Stimulated activated CD8-positive, alpha-beta memory T cell treated with anti-CD3 and anti-CD28 coated beads, Interleukin-7, amount 100 ng/mL, for 24 hours (primary cell): Measurements from ENCODE around the gene KLLN.
"Not testable (repeated sequence)": the region's sequence is repeated elsewhere in the genome, so short reads cannot be mapped to it uniquely, and the experiment has no call there.

Experiments used
- DNase-seq: peaks from one replicate; pipeline ENCODE4 v3.0.0-alpha.2; 2020; ENCODE audit warnings: low read depth

KLLN gene

GRCh38 chr10:87866412-87866974 is 3.2 kb upstream of the KLLN start:
- DNase-seq: no peak

GRCh38 chr10:87865241-87865881 is 2.0 kb upstream of the KLLN start:
- DNase-seq: no peak

- no peak for DNase-seq
Observed at GRCh38 chr10:87864496-87865059, 1.2 kb upstream of the KLLN start.

GRCh38 chr10:87863951-87864495 is 690 bp upstream of the KLLN start:
- not testable (repeated sequence) for DNase-seq

- DNase-seq: no peak
Observed at GRCh38 chr10:87862679-87863052, 667 bp downstream of the KLLN start.

- DNase-seq: peak; percentile 86
Observed at GRCh38 chr10:87861953-87862678, 1.2 kb downstream of the KLLN start.

GRCh38 chr10:87861566-87861952 is 1.8 kb downstream of the KLLN start:
- DNase-seq: no peak

- no peak for DNase-seq
Observed at GRCh38 chr10:87860816-87861403, 2.4 kb downstream of the KLLN start.

- DNase-seq: no peak
Observed at GRCh38 chr10:87860156-87860795, 3.1 kb downstream of the KLLN start.

GRCh38 chr10:87855665-87856064 is 7.7 kb downstream of the KLLN start:
- not testable (repeated sequence) for DNase-seq

- DNase-seq: not testable (repeated sequence)
Observed at GRCh38 chr10:87855247-87855646, 8.1 kb downstream of the KLLN start.

GRCh38 chr10:87852089-87852488 is 11.2 kb downstream of the KLLN start:
- DNase-seq: no peak

GRCh38 chr10:87850742-87851205 is 12.6 kb downstream of the KLLN start:
- DNase-seq: no peak

- no peak for DNase-seq
Observed at GRCh38 chr10:87849001-87849400, 14.3 kb downstream of the KLLN start.

GRCh38 chr10:87847550-87847949 is 15.8 kb downstream of the KLLN start:
- DNase-seq: no peak

GRCh38 chr10:87846711-87847110 is 16.6 kb downstream of the KLLN start:
- not testable (repeated sequence) for DNase-seq

- DNase-seq: no peak
Observed at GRCh38 chr10:87846023-87846422, 17.3 kb downstream of the KLLN start.

GRCh38 chr10:87845624-87845998 is 17.7 kb downstream of the KLLN start:
- no peak for DNase-seq

- no peak for DNase-seq
Observed at GRCh38 chr10:87844837-87845623, 18.3 kb downstream of the KLLN start.

GRCh38 chr10:87843714-87844113 is 19.6 kb downstream of the KLLN start:
- DNase-seq: no peak
